ENCODE data around the gene PODN. TPM values are rescaled to one million over a fixed set of nuclear protein-coding genes. Genes with fewer than 3 reads are reported as not detected.

Gene PODN
- total RNA-seq, 4 donors from 2014 or later, result 88.4 to 197 (median 150) TPM

- TF ChIP-seq CTCF (IDR thresholded peaks at IDR 0.05; ENCODE audit: low read depth), result no peak
Observed at GRCh38 chr1:53111073-53111556, 49.1 kb downstream of the PODN start.

GRCh38 chr1:53111693-53112092 is 49.7 kb downstream of the PODN start:
- TF ChIP-seq CTCF (IDR thresholded peaks at IDR 0.05; ENCODE audit: low read depth), result no peak

- no peak for TF ChIP-seq CTCF (IDR thresholded peaks at IDR 0.05; ENCODE audit: low read depth)
Observed at GRCh38 chr1:53112271-53112774, 50.3 kb downstream of the PODN start.

- TF ChIP-seq CTCF (IDR thresholded peaks at IDR 0.05; ENCODE audit: low read depth), result no peak
Observed at GRCh38 chr1:53112861-53113260, 50.8 kb downstream of the PODN start.

GRCh38 chr1:53114090-53114489 is 52.1 kb downstream of the PODN start:
- no peak for TF ChIP-seq CTCF (IDR thresholded peaks at IDR 0.05; ENCODE audit: low read depth)

- TF ChIP-seq CTCF (IDR thresholded peaks at IDR 0.05; ENCODE audit: low read depth), result no peak
Observed at GRCh38 chr1:53114581-53115400, 52.8 kb downstream of the PODN start.

GRCh38 chr1:53115403-53116306 is 53.6 kb downstream of the PODN start:
- no peak for TF ChIP-seq CTCF (IDR thresholded peaks at IDR 0.05; ENCODE audit: low read depth)
